ENCODE measurements around the gene RESF1.

The RESF1 gene

GRCh38 chr12:32005496-32006125 lies 46.4 kb downstream of the RESF1 start:
- in situ Hi-C loops (cut with MboI; ENCODE audit: low sequenced_read_pairs), result no loop called here

Data from HL-60/S4 treated with phorbol 12-myristate 13-acetate at 8.2 ng/mL for 4 days and 3 days (cell line).